GM12801 (cell line): ENCODE results near the gene RTL3.

Source experiments
- TF ChIP-seq, protein P1 (sequence below): IDR thresholded peaks from one replicate; pipeline ENCODE4 v1.5.1; 2011; ENCODE audit warnings: control low read depth; ENCODE audit not compliant: insufficient read length; ENCODE audit errors: extremely low read depth

RTL3 gene

DNA sequence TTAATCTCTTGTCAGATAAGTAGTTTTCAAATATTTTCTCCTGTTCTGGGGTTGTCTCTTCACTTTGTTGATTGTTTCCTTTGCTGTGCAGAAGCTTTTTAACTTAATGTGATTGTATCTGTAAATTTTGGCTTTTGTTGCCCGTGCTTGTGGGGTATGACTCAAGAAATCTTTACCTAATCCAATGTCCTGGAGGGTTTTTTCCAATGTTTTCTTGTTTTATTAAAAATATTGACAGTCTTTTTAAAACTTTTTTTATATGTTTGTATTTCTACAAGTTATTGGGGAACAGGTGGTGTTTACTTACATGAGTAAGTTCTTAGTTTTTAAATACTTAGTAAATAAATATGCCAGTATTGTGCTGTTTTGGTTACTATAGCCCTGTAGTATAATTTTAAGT lies 44.9 kb downstream of the RTL3 start:
- TF ChIP-seq, protein P1, sequence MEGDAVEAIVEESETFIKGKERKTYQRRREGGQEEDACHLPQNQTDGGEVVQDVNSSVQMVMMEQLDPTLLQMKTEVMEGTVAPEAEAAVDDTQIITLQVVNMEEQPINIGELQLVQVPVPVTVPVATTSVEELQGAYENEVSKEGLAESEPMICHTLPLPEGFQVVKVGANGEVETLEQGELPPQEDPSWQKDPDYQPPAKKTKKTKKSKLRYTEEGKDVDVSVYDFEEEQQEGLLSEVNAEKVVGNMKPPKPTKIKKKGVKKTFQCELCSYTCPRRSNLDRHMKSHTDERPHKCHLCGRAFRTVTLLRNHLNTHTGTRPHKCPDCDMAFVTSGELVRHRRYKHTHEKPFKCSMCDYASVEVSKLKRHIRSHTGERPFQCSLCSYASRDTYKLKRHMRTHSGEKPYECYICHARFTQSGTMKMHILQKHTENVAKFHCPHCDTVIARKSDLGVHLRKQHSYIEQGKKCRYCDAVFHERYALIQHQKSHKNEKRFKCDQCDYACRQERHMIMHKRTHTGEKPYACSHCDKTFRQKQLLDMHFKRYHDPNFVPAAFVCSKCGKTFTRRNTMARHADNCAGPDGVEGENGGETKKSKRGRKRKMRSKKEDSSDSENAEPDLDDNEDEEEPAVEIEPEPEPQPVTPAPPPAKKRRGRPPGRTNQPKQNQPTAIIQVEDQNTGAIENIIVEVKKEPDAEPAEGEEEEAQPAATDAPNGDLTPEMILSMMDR = no peak
